ENCODE data around the gene NFXL1. TPM values are rescaled to one million over a fixed set of nuclear protein-coding genes. Genes with fewer than 3 reads are reported as not detected.

NFXL1 gene
- total RNA-seq, 4 donors from 2014 or later = 7.8 to 12.8 (median 9.3) TPM

- Histone ChIP-seq H3K9me3 (no peaks in the 10 kb centered on the region), H3K27me3 (no peaks in the 10 kb centered on the region), H3K4me3 (no peak overlapping the region), H3K4me1 (no peaks in the 10 kb centered on the region), H3K27ac (no peak overlapping the region), H3K36me3 (no peaks in the 10 kb centered on the region)
- 37 to 59% methylated on average over 3 of the region's 3 CpGs for WGBS, 2 donors (ENCODE audit: low coverage in 1 of 2)
- no peak for ATAC-seq
- TF ChIP-seq POLR2AphosphoS5 (IDR thresholded peaks at IDR 0.05) (no peak), EP300 (IDR thresholded peaks at IDR 0.05) (no peak), POLR2A (IDR thresholded peaks at IDR 0.05) (no peak)
Observed at GRCh38 chr4:47798165-47798564, 116.2 kb downstream of the NFXL1 start.

Other genes starting within 250 kb of the NFXL1 start
- 1 to 10 TPM in 3 of 4 donors, under 1 TPM in 1; 0.47 to 3.3 (median 2.2) TPM for gene CORIN, start 76.5 kb downstream of the NFXL1 start, total RNA-seq
- 1 to 10 TPM in 1 of 4 donors, under 1 TPM in 1, not detected in 2; 0.40 to 1.8 TPM for gene CNGA1, start 102.1 kb upstream of the NFXL1 start, total RNA-seq
- gene NIPAL1, start 102.2 kb upstream of the NFXL1 start, total RNA-seq = 1 to 10 TPM in 1 of 4 donors, under 1 TPM in 3; 0.16 to 2.0 (median 0.25) TPM
- under 1 TPM in 3 of 4 donors, not detected in 1; 0.32 to 0.81 (median 0.39) TPM for gene TXK, start 219.7 kb upstream of the NFXL1 start, total RNA-seq

Measured in gastroesophageal sphincter (tissue), 4 donors.